Prostate gland (tissue), 1 donor: ENCODE results near the gene CREB3L2.

ENCODE experiments used
- POLR2A ChIP-seq: fragments of 450-650 bp; IDR thresholded peaks from one replicate; pipeline ENCODE4 v1.6.1; 2016; ENCODE audit warnings: antibody characterized with exemption, mild to moderate bottlenecking
- POLR2AphosphoS5 ChIP-seq: sonication (generic); formaldehyde crosslinking; IDR thresholded peaks from one replicate; pipeline ENCODE4 v1.6.1; 2017; ENCODE audit warnings: antibody characterized with exemption

GRCh38 chr7:137948083-137948844 lies 53.6 kb downstream of the CREB3L2 start:
- no peak for TF ChIP-seq POLR2A
- peak; percentile 69 for TF ChIP-seq POLR2AphosphoS5
